HFFc6 (cell line): ENCODE measurements around the gene PCSK5. TPM values are rescaled to one million over a fixed set of nuclear protein-coding genes. Genes with fewer than 3 reads are reported as not detected.

ENCODE experiments used
- DNase-seq: peaks from one replicate; pipeline ENCODE4 v3.0.0-alpha.2; 2018
- H3K27ac Mint-ChIP-seq: 2 replicates; pipeline ENCODE4 v1.8.0; 2020; ENCODE audit warnings: mild to moderate bottlenecking, mixed read lengths
- H3K27me3 Mint-ChIP-seq: 2 replicates; pipeline ENCODE4 v1.8.0; 2021; ENCODE audit warnings: mild to moderate bottlenecking, moderate library complexity, mixed read lengths; ENCODE audit not compliant: insufficient read depth
- H3K36me3 Mint-ChIP-seq: 2 replicates; pipeline ENCODE4 v1.8.0; 2021; ENCODE audit warnings: low read depth, mixed read lengths
- H3K4me1 Mint-ChIP-seq: 2 replicates; pipeline ENCODE4 v1.8.0; 2020; ENCODE audit warnings: low read depth, mixed read lengths
- H3K4me3 Mint-ChIP-seq: 2 replicates; pipeline ENCODE4 v1.8.0; 2020; ENCODE audit warnings: mild to moderate bottlenecking, moderate library complexity, mixed read lengths
- H3K9me3 Mint-ChIP-seq: 2 replicates; pipeline ENCODE4 v1.8.0; 2020; ENCODE audit warnings: mild to moderate bottlenecking, mixed read lengths
- CTCF ChIP-seq: fragments of 200-600 bp; sonication (generic); IDR thresholded peaks from 2 replicates; pipeline ENCODE4 v1.5.0; 2021; ENCODE audit warnings: antibody characterized with exemption, mild to moderate bottlenecking
- total RNA-seq, 6 experiments: library from RNA; stranded (reverse); fragmentation: NEBNext Ultra II Directional; extraction: Animal tissue kit (Norgen Biotek cat#: 25700); gene quantifications; 2 replicates in 1 of 6; 3 replicates in 5 of 6; pipeline ENCODE4 v1.2.3, GENCODE V29; 2021

Gene PCSK5
- total RNA-seq, 6 experiments from 2014 or later = 0.18 to 0.36 (median 0.22) TPM

GRCh38 chr9:76018761-76019160 is 128.3 kb downstream of the PCSK5 start:
- no peak for DNase-seq
- TF ChIP-seq CTCF = no peak

GRCh38 chr9:76020652-76021051 is 130.2 kb downstream of the PCSK5 start:
- no peak for TF ChIP-seq CTCF
- H3K27ac Mint-ChIP-seq = no peak overlapping the region
- no peaks in the 10 kb centered on the region for H3K36me3 Mint-ChIP-seq
- H3K4me3 Mint-ChIP-seq = no peak overlapping the region
- no peaks in the 10 kb centered on the region for H3K4me1 Mint-ChIP-seq
- peaks cover 16% of the 10 kb centered on the region for H3K9me3 Mint-ChIP-seq
- no peak for DNase-seq
- no peaks in the 10 kb centered on the region; the same call in 1 of the 2 replicates for H3K27me3 Mint-ChIP-seq

More at GRCh38 chr9:76018761-76019160, 128.3 kb downstream of the PCSK5 start:
- Mint-ChIP-seq H3K4me3 (no peak overlapping the region), H3K4me1 (no peaks in the 10 kb centered on the region), H3K27me3 (no peaks in the 10 kb centered on the region; the same call in none of the 2 replicates), H3K9me3 (peaks cover 26% of the 10 kb centered on the region), H3K36me3 (no peaks in the 10 kb centered on the region), H3K27ac (no peak overlapping the region)

- H3K4me3 Mint-ChIP-seq = no peak overlapping the region
- no peaks in the 10 kb centered on the region for H3K4me1 Mint-ChIP-seq
- no peak for DNase-seq
- TF ChIP-seq CTCF = no peak
- no peaks in the 10 kb centered on the region for H3K36me3 Mint-ChIP-seq
- H3K27me3 Mint-ChIP-seq = no peaks in the 10 kb centered on the region; the same call in none of the 2 replicates
- H3K9me3 Mint-ChIP-seq = peaks cover 21% of the 10 kb centered on the region
- H3K27ac Mint-ChIP-seq = no peak overlapping the region
Observed at GRCh38 chr9:76022317-76022716, 131.8 kb downstream of the PCSK5 start.

- Mint-ChIP-seq H3K4me3 (no peak overlapping the region), H3K27me3 (no peaks in the 10 kb centered on the region; the same call in none of the 2 replicates), H3K9me3 (peaks cover 24% of the 10 kb centered on the region), H3K36me3 (no peaks in the 10 kb centered on the region), H3K27ac (no peak overlapping the region), H3K4me1 (no peaks in the 10 kb centered on the region)
- DNase-seq = no peak
- TF ChIP-seq CTCF = no peak
Observed at GRCh38 chr9:76023715-76024195, 133.3 kb downstream of the PCSK5 start.

- Mint-ChIP-seq H3K4me3 (no peak overlapping the region), H3K36me3 (no peaks in the 10 kb centered on the region), H3K4me1 (no peaks in the 10 kb centered on the region), H3K27ac (no peak overlapping the region), H3K27me3 (no peaks in the 10 kb centered on the region; the same call in none of the 2 replicates), H3K9me3 (peaks cover 24% of the 10 kb centered on the region)
- DNase-seq = no peak
- no peak for TF ChIP-seq CTCF
Observed at GRCh38 chr9:76025286-76025685, 134.8 kb downstream of the PCSK5 start.
